ENCODE data around the gene ABTB1. TPM values are rescaled to one million over a fixed set of nuclear protein-coding genes. Genes with fewer than 3 reads are reported as not detected.

ABTB1 gene
- polyA plus RNA-seq, 1 of the 3 experiments (the other 2 are of a cell fraction): 30.8 TPM

DNA sequence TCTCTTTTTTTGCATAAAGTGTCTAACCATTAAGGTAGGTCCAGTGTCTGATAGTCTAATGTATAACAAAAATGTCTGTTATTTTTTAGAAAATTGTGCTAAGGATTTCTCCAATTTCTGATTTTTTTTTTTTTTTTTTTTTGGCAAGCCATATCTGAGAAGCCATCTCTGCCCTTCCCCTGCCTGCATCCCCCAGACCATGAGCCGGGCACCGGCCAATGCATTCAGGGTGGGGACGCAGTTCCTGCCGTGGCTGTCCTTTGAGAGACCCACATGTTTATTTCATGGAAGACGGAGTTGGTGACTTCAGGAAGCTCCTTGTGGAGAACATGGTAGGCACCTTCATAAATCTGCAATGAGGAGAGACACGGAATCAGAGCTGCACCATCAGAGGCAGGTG is 19.2 kb downstream of the ABTB1 start:
- Histone ChIP-seq H3K9me3 (no peaks in the 10 kb centered on the region), H3K79me2 (ENCODE audit: insufficient read depth) (no peaks in the 10 kb centered on the region), H3K4me2 (no peak overlapping the region), H3K27ac (ENCODE audit: low read depth in 2 of 2, low read length in 1 of 2) (no peak overlapping the region), H4K20me1 (ENCODE audit: insufficient read depth) (no peaks in the 10 kb centered on the region), H3K27me3 (ENCODE audit: insufficient read depth) (no peaks in the 10 kb centered on the region), H3K4me3 (ENCODE audit: low read depth in 2 of 2, low read length in 1 of 2) (no peak overlapping the region), H3K4me1 (ENCODE audit: control insufficient read depth in 1 of 2, insufficient read depth in 2 of 2, low read depth in 1 of 2, low read length in 1 of 2) (peaks cover 21 to 61% of the 10 kb centered on the region in 2 experiments; a peak in 3 of 4 replicates), H3K36me3 (replicated peaks in 1 of 2; ENCODE audit: control insufficient read depth in 1 of 2, insufficient read depth in 2 of 2, low read length in 1 of 2) (no peaks in the 10 kb centered on the region), H2AFZ (ENCODE audit: low read depth) (no peak overlapping the region), H3K9ac (no peak overlapping the region), H3K9me2 (no peaks in the 10 kb centered on the region), H3F3A (replicated peaks; ENCODE audit: insufficient read depth) (peaks cover 4% of the 10 kb centered on the region)
- no peak for TF ChIP-seq MEF2A (IDR thresholded peaks at IDR 0.05; ENCODE audit: borderline replicate concordance, low read depth)
- TF ChIP-seq RXRA (IDR thresholded peaks at IDR 0.05; ENCODE audit: borderline replicate concordance, low read depth): no peak
- TF ChIP-seq, protein P1, sequence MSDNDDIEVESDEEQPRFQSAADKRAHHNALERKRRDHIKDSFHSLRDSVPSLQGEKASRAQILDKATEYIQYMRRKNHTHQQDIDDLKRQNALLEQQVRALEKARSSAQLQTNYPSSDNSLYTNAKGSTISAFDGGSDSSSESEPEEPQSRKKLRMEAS (IDR thresholded peaks at IDR 0.05; ENCODE audit: low read depth): no peak
- TF ChIP-seq FOXJ3 (CRISPR knock-in tag; IDR thresholded peaks at IDR 0.05): no peak
- no peak for TF ChIP-seq TEAD4 (IDR thresholded peaks at IDR 0.05; ENCODE audit: borderline replicate concordance, insufficient read depth)
- TF ChIP-seq MXI1 (IDR thresholded peaks at IDR 0.05; ENCODE audit: low read depth, low read length): no peak
- TF ChIP-seq SMC3 (IDR thresholded peaks at IDR 0.05; ENCODE audit: low read depth, low read length): no peak
- TF ChIP-seq TCF12 (IDR thresholded peaks at IDR 0.05): no peak
- TF ChIP-seq ELF1 (IDR thresholded peaks at IDR 0.05): no peak
- no peak for TF ChIP-seq FOXM1 (IDR thresholded peaks at IDR 0.05; ENCODE audit: low read depth)
- no peak for TF ChIP-seq YY1 (IDR thresholded peaks at IDR 0.05; ENCODE audit: low read depth)
- TF ChIP-seq, protein P2, sequence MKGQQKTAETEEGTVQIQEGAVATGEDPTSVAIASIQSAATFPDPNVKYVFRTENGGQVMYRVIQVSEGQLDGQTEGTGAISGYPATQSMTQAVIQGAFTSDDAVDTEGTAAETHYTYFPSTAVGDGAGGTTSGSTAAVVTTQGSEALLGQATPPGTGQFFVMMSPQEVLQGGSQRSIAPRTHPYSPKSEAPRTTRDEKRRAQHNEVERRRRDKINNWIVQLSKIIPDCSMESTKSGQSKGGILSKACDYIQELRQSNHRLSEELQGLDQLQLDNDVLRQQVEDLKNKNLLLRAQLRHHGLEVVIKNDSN (IDR thresholded peaks at IDR 0.05; ENCODE audit: borderline replicate concordance, low read depth): no peak
- TF ChIP-seq POLR2AphosphoS5 (IDR thresholded peaks at IDR 0.05; ENCODE audit: low read depth, low read length): no peak
- TF ChIP-seq TAF1 (IDR thresholded peaks at IDR 0.05; ENCODE audit: borderline replicate concordance, low read depth, low read length): no peak
- TF ChIP-seq EP300 (IDR thresholded peaks at IDR 0.05; ENCODE audit: borderline replicate concordance in 1 of 2, low read depth in 1 of 2, low read length in 1 of 2): no peak
- no peak for TF ChIP-seq GATA2 (CRISPR knock-in tag; IDR thresholded peaks at IDR 0.05)
- TF ChIP-seq, protein P3, sequence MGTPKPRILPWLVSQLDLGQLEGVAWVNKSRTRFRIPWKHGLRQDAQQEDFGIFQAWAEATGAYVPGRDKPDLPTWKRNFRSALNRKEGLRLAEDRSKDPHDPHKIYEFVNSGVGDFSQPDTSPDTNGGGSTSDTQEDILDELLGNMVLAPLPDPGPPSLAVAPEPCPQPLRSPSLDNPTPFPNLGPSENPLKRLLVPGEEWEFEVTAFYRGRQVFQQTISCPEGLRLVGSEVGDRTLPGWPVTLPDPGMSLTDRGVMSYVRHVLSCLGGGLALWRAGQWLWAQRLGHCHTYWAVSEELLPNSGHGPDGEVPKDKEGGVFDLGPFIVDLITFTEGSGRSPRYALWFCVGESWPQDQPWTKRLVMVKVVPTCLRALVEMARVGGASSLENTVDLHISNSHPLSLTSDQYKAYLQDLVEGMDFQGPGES (IDR thresholded peaks at IDR 0.05; ENCODE audit: low read depth, low read length): no peak
- no peak for TF ChIP-seq FOSL2 (IDR thresholded peaks at IDR 0.05; ENCODE audit: borderline replicate concordance, low read depth)
- TF ChIP-seq NRF1 (IDR thresholded peaks at IDR 0.05; ENCODE audit: low read depth, low read length): no peak
- TF ChIP-seq, protein P4, sequence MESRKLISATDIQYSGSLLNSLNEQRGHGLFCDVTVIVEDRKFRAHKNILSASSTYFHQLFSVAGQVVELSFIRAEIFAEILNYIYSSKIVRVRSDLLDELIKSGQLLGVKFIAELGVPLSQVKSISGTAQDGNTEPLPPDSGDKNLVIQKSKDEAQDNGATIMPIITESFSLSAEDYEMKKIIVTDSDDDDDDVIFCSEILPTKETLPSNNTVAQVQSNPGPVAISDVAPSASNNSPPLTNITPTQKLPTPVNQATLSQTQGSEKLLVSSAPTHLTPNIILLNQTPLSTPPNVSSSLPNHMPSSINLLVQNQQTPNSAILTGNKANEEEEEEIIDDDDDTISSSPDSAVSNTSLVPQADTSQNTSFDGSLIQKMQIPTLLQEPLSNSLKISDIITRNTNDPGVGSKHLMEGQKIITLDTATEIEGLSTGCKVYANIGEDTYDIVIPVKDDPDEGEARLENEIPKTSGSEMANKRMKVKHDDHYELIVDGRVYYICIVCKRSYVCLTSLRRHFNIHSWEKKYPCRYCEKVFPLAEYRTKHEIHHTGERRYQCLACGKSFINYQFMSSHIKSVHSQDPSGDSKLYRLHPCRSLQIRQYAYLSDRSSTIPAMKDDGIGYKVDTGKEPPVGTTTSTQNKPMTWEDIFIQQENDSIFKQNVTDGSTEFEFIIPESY (IDR thresholded peaks at IDR 0.05; ENCODE audit: borderline replicate concordance, low read depth): no peak
- ChIA-PET POLR2A (interaction anchor here (0.9 kb wide), 1 partner anchor 131 kb away, joined by 3 read pairs; no protein-coding TSS in a partner anchor), CTCF (interaction anchor here (0.6 to 9.2 kb wide), 8 partner anchors 10 to 279 kb away, joined by 3 to 141 read pairs (median 8); partner anchors contain the start of gene MGLL)
- no peak for DNase-seq
- 96% methylated on average over 6 of the region's 6 CpGs for WGBS (ENCODE audit: low lambda C conversion rate)
